Cardiac muscle cell (in vitro differentiated cells and primary cell): ENCODE measurements around the gene MCRIP2. TPM values are rescaled to one million over a fixed set of nuclear protein-coding genes. Genes with fewer than 3 reads are reported as not detected.

ENCODE experiments used
- DNase-seq, 2 donors: peaks; one replicate each; pipeline versions ENCODE4 v3.0.0 to v3.0.0-alpha.2; 2010 to 2017; ENCODE audit warnings: low read depth in 1 of 2, low spot score in 1 of 2
- H3K27ac ChIP-seq: fragments of 200-600 bp; sonication (generic); 2 replicates; pipeline ENCODE4 v1.5.1; 2016
- H3K27me3 ChIP-seq: fragments of 200-600 bp; sonication (generic); 2 replicates; pipeline ENCODE4 v1.6.0; 2016; ENCODE audit warnings: control low read depth
- H3K36me3 ChIP-seq: fragments of 200-600 bp; sonication (generic); 2 replicates; pipeline ENCODE4 v1.5.1; 2016; ENCODE audit warnings: control low read depth
- H3K4me1 ChIP-seq: fragments of 200-600 bp; sonication (generic); 2 replicates; pipeline ENCODE4 v1.8.1; 2017; ENCODE audit warnings: low read depth, mild to moderate bottlenecking, mixed run types
- H3K4me3 ChIP-seq: fragments of 200-600 bp; sonication (generic); 2 replicates; pipeline ENCODE4 v1.5.1; 2016; ENCODE audit warnings: mild to moderate bottlenecking
- H3K9me3 ChIP-seq: fragments of 200-600 bp; sonication (generic); 2 replicates; pipeline ENCODE4 v1.5.1; 2017; ENCODE audit warnings: low read depth, mild to moderate bottlenecking, control low read depth
- polyA plus RNA-seq: library from polyadenylated mRNA; unstranded; fragments of >200 nt; fragmentation: Nextera tagmentation; extraction: Ambion mirVana; gene quantifications from 2 replicates; pipeline ENCODE4 v1.2.1, GENCODE V29; 2016
- total RNA-seq: library from RNA; depleted of rRNA; stranded (reverse); fragments of >200 nt; gene quantifications from 2 replicates; pipeline ENCODE4 v1.2.3, GENCODE V29; 2016
- TF ChIP-seq, protein P1 (sequence below): IDR thresholded peaks from 2 replicates; pipeline ENCODE4 v1.5.1; 2012; ENCODE audit warnings: low read depth, mild to moderate bottlenecking, low read length

Gene MCRIP2
- total and polyA plus RNA-seq, 2 experiments from 2014 or later, result 131 to 144 TPM

DNA sequence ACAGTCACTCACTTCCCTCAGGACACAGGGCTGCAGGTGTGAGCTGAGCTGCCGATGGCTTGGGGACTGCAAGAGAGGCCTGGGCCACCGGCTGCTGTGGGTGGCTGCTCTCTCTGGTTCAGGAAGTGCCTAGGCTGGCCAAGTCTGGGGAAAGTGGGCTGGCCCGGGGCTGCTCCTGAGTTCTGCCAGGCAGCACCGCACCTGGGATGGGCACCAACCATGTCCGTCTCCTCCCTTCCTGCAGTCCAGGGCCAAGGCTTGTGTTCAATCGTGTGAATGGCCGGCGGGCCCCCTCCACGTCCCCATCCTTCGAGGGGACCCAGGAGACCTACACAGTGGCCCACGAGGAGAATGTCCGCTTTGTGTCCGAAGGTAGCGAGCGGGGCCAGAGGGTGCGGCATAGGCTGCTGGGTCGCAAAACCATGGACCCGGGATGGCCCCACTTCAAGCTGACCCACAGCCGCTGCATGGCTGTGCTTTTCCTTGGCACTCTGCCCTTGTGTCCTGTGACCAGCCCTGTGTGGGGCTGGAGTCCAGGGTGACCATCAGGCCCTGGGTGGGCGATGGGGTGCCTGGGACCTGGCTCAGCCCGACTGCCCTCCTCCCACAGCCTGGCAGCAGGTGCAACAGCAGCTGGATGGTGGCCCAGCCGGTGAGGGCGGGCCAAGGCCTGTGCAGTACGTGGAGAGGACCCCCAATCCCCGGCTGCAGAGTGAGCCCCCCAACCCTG lies 5.7 kb downstream of the MCRIP2 start:
- peak overlapping the region; percentile 16 for H3K27ac ChIP-seq
- H3K4me1 ChIP-seq, result peaks cover 17% of the 10 kb centered on the region
- DNase-seq, result no peak
- no peak overlapping the region for H3K4me3 ChIP-seq
- no peaks in the 10 kb centered on the region for H3K36me3 ChIP-seq
- TF ChIP-seq, protein P1, sequence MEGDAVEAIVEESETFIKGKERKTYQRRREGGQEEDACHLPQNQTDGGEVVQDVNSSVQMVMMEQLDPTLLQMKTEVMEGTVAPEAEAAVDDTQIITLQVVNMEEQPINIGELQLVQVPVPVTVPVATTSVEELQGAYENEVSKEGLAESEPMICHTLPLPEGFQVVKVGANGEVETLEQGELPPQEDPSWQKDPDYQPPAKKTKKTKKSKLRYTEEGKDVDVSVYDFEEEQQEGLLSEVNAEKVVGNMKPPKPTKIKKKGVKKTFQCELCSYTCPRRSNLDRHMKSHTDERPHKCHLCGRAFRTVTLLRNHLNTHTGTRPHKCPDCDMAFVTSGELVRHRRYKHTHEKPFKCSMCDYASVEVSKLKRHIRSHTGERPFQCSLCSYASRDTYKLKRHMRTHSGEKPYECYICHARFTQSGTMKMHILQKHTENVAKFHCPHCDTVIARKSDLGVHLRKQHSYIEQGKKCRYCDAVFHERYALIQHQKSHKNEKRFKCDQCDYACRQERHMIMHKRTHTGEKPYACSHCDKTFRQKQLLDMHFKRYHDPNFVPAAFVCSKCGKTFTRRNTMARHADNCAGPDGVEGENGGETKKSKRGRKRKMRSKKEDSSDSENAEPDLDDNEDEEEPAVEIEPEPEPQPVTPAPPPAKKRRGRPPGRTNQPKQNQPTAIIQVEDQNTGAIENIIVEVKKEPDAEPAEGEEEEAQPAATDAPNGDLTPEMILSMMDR, result no peak
- H3K27me3 ChIP-seq, result no peaks in the 10 kb centered on the region
- H3K9me3 ChIP-seq, result no peaks in the 10 kb centered on the region

DNA sequence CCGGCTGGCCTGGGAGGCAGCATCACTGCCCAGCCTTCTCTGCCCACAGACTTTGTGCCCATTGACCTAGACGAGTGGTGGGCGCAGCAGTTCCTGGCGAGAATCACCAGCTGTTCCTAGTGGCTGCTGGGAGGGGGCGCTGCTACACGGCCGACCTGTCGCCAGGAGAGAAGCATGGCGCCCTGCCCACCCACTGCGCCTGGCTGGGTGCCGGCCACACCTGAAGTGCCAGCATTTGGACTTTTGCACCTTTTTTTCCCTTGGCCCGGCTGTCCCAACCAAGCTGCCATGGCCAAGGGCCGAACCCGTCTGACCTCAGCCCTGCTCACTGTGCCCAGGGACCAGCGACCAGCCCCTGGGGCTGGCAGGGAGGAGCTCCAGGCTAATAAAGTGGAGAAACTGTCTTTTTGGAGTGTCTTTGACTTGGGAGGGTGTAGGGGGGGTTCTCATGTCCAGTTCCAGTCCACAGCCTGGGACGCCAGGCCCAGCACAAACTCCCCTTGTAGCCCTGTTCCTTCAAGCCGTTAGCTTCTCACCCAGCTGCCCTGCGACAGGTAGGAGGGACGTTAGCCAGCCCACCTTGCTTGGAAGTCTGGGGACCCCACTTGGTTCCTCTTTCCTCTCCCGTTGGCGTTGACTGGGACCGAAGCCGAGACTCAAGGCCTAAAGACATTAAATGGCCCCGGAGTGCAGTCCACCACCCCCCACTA lies 6.6 kb downstream of the MCRIP2 start:
- peak; percentile 31 to 37 for DNase-seq
- Histone ChIP-seq H3K9me3 (no peaks in the 10 kb centered on the region), H3K27me3 (no peaks in the 10 kb centered on the region), H3K27ac (peak overlapping the region; percentile 85), H3K36me3 (no peaks in the 10 kb centered on the region), H3K4me1 (peaks cover 12% of the 10 kb centered on the region), H3K4me3 (peak overlapping the region; percentile 66)
- TF ChIP-seq, protein P1, result peak; percentile 42

DNA sequence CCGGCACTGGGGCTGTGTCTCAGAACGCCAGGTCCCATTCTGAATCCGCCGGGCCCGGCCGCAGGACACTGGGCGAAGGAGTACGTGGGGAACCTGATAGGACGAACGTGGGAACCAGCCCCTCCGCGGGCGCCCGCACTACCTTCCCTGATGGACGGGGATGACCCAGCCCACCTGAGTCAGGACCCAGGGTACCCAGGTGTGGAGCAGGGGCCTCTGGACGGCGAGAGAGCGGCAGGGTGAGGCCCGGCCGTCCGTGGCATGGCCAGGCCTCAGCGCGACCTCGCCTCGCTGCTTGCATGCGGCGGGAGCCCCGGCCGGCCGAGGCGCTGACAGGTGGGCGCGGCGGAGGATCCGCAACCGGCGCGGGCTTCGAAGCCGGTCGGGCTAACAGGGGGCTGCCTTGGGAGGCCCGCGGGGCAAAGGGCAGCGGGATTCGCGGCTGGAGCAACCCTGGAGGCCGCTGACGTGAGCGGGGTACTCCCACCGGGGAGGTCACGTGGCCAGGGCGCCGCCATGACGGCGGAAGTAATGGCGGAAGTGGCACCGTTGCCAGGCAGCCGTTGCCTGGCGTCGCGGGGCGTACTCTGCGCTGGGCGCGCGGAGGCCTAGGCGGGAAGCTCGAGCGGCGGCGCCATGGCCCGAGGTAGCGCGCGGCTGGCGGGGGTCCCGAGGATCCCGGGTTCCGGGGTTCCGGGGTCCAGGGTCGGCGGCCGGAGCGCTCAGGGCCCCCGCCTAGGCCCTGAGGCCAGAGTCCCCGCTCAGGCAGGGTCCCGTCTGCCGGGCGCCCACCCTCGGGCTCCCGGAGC lies 7.4 kb downstream of the MCRIP2 start, which contains the start of gene WDR90:
Gene WDR90 (plus strand): TSS at position 585 of the 809 bp plus-strand sequence. CDS start 52 bp downstream, at position 637.
- peak within 1 kb of the TSS; percentile 85 for H3K27ac ChIP-seq
- peaks cover 12% of the 10 kb centered on the region for H3K4me1 ChIP-seq
- DNase-seq, result peak; percentile 95
- peak within 1 kb of the TSS; percentile 66 for H3K4me3 ChIP-seq
- no peaks in the 10 kb centered on the region for H3K36me3 ChIP-seq
- no peaks in the 10 kb centered on the region for H3K9me3 ChIP-seq
- H3K27me3 ChIP-seq, result no peaks in the 10 kb centered on the region
- TF ChIP-seq, protein P1, result no peak

GRCh38 chr16:649631-650030 lies 8.0 kb downstream of the MCRIP2 start:
- Histone ChIP-seq H3K4me1 (peaks cover 12% of the 10 kb centered on the region), H3K27me3 (no peaks in the 10 kb centered on the region)
- TF ChIP-seq, protein P1, result no peak

DNA sequence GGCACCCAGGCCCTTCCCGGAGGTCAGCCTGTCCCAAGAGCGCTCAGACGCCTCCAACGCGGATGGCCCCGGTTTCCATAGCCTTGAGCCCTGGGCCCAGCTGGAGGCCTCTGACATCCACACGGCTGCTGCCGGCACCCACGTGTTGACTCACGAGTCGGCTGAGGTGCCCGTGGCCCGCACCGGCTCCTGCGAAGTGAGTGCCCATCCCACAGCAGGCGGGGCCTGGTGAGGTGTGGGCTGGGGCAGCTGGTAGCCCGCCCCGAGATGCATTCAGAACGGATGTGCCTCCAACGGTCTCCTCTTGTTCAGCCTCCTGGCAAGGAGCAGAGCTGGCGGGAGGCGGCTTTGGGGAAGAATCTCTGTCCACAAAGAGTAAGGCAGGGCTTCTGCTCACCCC lies 10.2 kb downstream of the MCRIP2 start:
- peaks cover 12% of the 10 kb centered on the region for H3K4me1 ChIP-seq
- TF ChIP-seq, protein P1, result no peak
- no peaks in the 10 kb centered on the region for H3K36me3 ChIP-seq
- H3K4me3 ChIP-seq, result no peak overlapping the region
- H3K27ac ChIP-seq, result no peak overlapping the region
- no peaks in the 10 kb centered on the region for H3K27me3 ChIP-seq
- H3K9me3 ChIP-seq, result no peaks in the 10 kb centered on the region
- DNase-seq, result no peak

More at GRCh38 chr16:649631-650030, 8.0 kb downstream of the MCRIP2 start:
- DNase-seq, result no peak
- peak overlapping the region; percentile 66 for H3K4me3 ChIP-seq
- no peak overlapping the region for H3K27ac ChIP-seq
- H3K36me3 ChIP-seq, result no peaks in the 10 kb centered on the region
- H3K9me3 ChIP-seq, result no peaks in the 10 kb centered on the region
